ENCODE results near the gene TRIO.

TRIO gene

DNA sequence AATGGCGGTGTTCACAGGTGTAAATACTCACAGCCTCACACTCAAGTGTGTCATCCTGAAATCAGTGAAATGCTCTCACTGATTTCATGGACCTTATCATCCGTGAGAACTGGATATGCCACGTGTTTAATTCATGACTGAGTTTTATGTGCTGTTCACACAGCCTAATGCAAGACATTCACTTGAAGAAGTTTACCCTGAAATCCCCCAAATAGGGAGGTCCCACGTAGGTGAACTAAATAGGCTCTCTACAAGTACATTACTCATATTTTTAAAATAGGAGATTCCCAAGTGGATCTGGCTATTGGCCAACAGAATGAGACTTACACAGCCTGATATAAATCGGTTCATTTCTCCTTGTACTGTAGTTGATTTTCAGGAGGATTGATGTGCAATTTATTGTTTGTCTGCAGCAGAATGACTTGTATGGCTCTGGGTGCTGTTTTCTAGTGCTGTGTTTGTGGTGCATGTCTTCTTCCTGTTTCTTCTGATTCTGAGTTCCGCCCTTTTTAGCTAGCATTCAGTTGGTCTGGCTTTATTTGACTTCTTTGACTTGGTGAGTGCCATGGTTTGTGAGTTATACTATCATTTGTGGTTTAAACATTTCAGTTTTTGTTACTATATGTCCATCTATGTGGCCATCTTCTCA is 25.1 kb downstream of the TRIO start:
- DNase-seq (ENCODE audit: low read depth), result no peak

DNA sequence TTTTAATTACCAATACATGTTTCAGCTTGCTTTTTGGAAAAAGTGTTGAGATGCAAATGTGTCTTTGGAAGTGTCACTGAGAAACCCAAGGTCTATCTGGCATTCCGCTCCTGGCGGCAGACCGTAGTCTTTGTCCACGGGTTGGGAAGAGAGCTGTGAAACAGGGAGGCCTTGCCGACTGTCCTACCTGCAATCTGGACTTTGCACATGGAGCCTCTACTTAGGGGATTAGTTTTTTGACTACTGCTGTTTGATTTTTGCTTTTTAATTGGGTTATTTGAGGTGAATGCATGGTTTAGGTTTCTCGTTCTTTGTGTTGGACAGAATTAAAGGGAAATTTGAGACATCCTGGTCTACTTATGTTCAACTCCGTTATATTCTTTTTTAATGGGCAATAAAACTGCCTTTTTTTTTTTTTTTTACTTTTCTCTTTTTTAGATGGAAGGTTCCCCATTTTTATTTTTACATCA is 25.7 kb downstream of the TRIO start:
- DNase-seq (ENCODE audit: low read depth), result no peak

DNA sequence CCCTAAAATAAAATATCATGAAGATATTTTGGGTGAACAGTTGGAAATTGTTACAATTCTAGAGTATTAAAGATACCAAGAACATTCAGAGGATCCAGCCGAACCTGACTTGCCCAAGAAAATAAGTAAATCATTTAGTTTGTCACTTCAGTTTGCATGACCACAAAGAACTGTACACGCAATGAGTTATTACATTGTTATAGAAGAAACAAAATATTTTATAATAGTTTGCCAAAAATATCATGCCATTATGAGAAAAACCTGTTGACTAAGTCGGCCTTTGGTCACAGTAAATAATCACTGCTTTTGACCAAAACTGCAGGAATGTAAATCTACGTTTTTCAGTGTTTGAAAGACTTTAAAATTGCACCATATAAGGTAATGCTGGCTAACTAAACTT is 27.9 kb downstream of the TRIO start:
- DNase-seq (ENCODE audit: low read depth), result no peak

DNA sequence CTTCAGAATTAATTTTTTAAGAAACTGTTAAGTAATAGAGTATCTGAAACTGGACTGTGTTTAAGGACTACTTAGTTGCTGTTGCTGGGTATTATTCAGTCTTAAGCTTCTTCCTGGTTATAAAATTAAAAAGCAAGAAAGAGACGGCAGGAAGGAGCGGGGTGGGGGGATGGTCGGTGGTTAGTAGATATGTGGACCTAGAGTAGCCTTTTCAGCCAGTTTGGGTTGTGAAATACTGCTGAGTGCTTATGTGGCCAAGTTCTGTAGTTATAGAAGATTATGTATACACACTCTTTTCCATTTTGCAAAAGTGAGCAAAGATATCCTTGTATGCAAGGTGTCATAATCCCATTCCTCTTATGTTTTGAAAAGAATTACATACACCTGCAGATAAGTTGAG is 28.5 kb downstream of the TRIO start:
- no peak for DNase-seq (ENCODE audit: low read depth)

DNA sequence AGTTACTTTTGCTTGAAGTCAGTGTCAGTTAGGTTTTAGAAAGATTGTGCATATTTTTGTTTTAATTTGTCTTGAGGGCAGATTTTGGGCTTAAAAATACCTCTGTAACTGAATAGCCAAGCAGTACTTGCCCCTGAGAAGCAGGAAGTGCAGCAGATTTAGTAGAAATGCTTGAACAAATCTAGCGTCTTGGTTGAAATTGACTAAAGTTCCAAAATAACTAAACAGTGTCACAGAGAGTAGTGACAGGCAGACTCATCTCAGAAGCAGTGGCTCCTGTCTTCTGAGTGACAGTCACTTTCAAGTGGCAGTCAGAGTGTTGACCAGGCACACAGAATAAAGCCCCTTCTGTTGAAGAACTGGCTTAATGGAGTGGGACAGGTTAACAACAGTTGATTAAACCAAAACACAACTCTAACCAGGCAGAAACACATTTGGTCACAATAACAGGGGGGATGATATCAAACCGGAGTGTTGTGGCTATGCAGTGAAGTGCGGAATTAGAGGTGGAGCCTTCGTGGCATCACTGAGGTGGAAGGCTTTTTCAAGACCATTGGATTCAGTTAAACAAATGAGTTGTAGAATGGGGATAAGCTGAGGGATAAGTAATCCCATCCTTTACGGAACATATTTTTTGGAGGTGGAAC is 29.1 kb downstream of the TRIO start:
- no peak for DNase-seq (ENCODE audit: low read depth)

GRCh38 chr5:14173377-14174229 is 30.5 kb downstream of the TRIO start:
- DNase-seq (ENCODE audit: low read depth), result no peak

GRCh38 chr5:14174230-14174636 is 31.1 kb downstream of the TRIO start:
- DNase-seq (ENCODE audit: low read depth), result no peak

- DNase-seq (ENCODE audit: low read depth), result no peak
Observed at GRCh38 chr5:14175381-14175780, 32.2 kb downstream of the TRIO start.

- no peak for DNase-seq (ENCODE audit: low read depth)
Observed at GRCh38 chr5:14176888-14177287, 33.7 kb downstream of the TRIO start.

GRCh38 chr5:14177634-14178033 is 34.5 kb downstream of the TRIO start:
- DNase-seq (ENCODE audit: low read depth), result no peak

DNA sequence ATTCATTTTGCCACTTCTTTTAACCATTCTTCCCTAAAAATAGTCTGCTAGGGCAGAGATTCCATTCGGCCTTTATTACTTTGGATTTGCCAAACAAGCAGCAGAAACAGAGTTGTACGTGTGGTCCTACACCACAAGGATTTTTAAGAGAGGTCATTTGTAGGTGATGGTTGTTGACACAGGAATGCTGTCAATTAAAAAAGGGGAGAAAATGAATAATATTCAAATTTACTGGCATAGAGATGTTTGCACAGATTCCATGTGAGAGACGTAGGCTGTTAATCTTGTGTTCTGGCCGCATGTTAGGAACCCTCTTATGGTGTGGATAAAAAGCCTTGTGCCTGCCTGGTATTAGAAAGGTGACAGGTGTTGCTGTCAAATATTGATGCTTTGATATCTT is 34.9 kb downstream of the TRIO start:
- DNase-seq (ENCODE audit: low read depth), result no peak

DNA sequence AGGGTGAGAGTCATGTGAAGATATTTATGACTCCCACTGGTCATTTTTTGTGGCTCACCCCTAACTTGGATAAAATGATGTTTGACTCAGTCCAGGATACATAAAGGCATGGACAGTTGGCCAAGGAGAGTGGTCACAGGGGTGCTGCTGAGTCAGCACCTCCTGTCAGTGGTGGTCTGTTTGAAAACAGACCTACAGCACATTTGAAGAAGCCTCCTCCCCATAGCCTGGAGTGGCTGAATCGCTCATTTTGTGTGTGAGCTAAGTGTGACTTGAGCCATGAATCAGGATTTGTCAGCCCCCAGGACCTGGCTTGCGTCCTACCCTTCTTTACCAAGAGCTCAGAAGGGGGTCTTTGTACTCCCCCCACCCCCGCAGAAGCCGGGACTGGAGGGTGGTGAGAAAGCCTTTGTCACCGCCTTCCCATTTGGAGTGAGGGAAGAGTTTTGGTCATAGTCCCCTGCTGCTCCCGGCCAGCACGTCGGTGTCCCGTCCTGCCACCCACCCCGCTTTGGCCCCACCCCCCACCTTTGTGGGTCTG is 35.6 kb downstream of the TRIO start:
- peak; percentile 56 for DNase-seq (ENCODE audit: low read depth)

- no peak for DNase-seq (ENCODE audit: low read depth)
Observed at GRCh38 chr5:14179446-14179845, 36.3 kb downstream of the TRIO start.

DNA sequence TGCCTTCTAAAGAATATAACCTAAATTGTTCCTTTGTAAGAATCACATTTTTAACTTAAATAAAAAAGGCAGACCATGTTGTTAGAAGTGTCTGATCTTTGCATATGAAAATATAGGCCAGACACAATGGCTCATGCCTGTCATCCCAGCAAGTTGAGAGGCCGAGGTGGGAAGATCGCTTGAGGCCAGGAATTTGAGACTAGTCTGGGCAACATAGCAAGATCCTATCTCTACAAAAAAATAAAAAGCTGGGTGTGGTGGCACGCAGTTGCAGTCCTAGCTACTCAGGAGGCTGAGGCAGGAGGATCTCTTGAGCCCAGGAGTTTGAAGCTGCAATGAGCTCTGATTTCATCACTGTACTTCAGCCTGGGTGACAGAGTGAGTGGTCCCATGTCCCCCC is 37.3 kb downstream of the TRIO start:
- DNase-seq (ENCODE audit: low read depth), result no peak

DNA sequence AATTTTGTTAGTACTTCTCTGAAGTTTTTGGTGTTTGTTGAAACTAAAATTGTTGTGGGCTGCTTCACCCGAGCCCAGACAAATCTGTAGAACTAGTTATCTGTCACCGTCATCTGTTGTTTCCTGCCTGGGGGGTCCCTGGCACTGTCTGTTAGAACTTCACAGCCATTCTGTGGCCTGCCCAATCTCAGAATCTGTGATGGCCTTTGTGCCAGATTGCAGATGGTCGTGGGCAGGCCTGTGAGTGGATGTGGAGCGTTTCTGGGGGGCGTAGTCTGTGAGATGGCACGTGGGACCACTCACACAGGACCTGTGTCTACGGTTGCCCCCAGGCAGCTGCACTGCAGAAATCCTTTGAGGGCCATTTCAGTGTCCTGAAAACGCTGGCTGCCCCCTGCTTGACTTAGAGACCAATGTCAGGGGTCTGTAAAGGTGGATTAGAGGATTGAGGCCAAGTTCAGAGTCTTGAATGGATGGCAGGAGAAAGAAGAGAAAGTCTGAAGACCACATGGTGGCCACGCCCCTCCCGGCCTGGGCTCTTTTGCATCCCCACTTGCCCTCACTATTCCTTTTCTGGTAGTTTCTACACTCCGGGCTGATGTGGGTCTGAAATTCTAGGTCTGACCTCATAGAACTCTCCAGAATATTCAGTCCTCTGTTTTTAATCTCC is 38.3 kb downstream of the TRIO start:
- no peak for DNase-seq (ENCODE audit: low read depth)

- DNase-seq (ENCODE audit: low read depth), result no peak
Observed at GRCh38 chr5:14182761-14183160, 39.6 kb downstream of the TRIO start.

GRCh38 chr5:14183187-14183939 is 40.2 kb downstream of the TRIO start:
- DNase-seq (ENCODE audit: low read depth), result no peak

DNA sequence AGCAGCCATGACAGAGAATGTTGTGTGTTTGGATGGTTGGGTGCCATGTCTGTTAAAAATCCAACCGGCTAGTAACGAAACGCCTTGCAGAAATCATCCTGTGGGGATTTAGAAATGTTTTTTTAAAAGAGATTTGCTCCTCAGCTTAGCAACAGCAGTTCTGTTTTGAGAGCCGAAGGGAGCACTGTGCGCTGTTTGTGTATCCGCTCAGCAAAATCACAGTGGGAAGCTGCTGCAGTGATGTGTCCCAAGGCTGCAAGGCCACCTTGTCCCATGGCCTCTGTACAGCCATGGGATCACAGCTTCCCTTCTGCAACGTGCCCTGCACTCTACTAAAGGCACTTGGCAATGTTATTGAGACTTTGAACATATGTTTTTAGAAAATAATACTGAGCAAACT is 40.9 kb downstream of the TRIO start:
- no peak for DNase-seq (ENCODE audit: low read depth)

DNA sequence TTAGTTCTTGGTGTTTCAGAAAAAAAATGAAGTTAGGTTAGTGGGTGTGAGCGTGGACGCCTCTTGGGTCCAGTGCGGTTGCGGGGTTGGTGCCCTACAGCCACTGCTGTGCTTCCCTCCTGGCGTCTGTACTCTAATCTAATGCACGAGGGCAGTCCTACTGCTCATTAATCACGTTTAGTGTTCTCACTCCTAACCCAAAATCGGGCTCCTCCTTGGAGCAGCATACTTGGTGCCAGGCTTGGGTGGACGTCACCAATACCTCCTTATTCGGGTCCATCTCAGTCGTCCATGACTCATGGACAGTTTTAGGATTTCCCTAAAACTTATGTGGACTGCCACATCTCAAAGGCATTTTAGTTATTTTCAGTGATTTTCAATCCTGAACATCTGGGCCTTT is 41.6 kb downstream of the TRIO start:
- no peak for DNase-seq (ENCODE audit: low read depth)

- DNase-seq (ENCODE audit: low read depth), result no peak
Observed at GRCh38 chr5:14185326-14186058, 42.4 kb downstream of the TRIO start.

All from non-pigmented ciliary epithelial cell (primary cell).